ENCODE measurements around the gene SUPT3H. TPM values are rescaled to one million over a fixed set of nuclear protein-coding genes. Genes with fewer than 3 reads are reported as not detected.

Gene SUPT3H
- total and polyA plus RNA-seq, 2 of the 8 experiments (the other 6 are each of a cell fraction or from before 2014, with no cell fraction given) = 18.8 to 23.0 TPM

DNA sequence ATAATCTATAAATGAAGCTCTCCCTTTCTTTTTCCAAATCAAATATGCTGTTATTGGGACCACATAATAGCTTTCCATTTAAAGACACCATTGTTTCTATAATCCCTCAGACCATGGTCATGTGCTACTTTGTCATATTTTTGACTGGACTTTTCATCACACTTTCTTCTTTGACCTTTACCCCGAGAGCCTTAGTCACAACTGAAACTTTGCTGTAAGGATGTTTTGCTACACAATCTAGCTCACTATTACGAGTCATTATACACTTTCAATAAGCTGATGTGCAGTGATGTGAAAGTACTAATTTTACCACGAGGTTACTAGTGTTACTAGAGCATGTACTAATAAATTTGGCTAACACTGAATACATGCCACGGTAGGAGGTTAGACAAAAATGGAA is 416.8 kb downstream of the SUPT3H start:
- no peak overlapping the region for H2AFZ ChIP-seq (ENCODE audit: low read length)
- FAIRE-seq (no peak), DNase-seq (ENCODE audit: low read depth in 1 of 2, low spot score in 2 of 2) (no peak)
- H2BK20ac ChIP-seq (ENCODE audit: low read length) = no peak overlapping the region
- no peak overlapping the region for H3K4me2 ChIP-seq (ENCODE audit: insufficient read depth in 1 of 2, low read depth in 2 of 2, low read length in 2 of 2)
- WGBS, 2 experiments (ENCODE audit: extremely low coverage in 1 of 2, insufficient coverage in 1 of 2, insufficient read length in 1 of 2, insufficient replicate concordance in 2 of 2, low coverage in 1 of 2, low lambda C conversion rate in 2 of 2, missing lambda C conversion rate in 1 of 2) = 85% methylated on average over 4 of the region's 4 CpGs; no CpG with 5 or more reads in 1 of the 2 experiments
- H2BK15ac ChIP-seq (ENCODE audit: low read length) = no peak overlapping the region
- H3K4ac ChIP-seq (replicated peaks; ENCODE audit: insufficient read length, low read depth, low read length) = no peak overlapping the region
- H3K23ac ChIP-seq (ENCODE audit: insufficient read length) = no peak overlapping the region
- CTCF ChIA-PET (ENCODE audit: partially characterized antibody) = no interaction called here
- no peak overlapping the region for H3K27ac ChIP-seq (ENCODE audit: low read depth, low read length)
- H3K27me3 ChIP-seq (replicated peaks in 1 of 4; ENCODE audit: control insufficient read depth in 3 of 4, extremely low read depth in 1 of 4, insufficient read depth in 3 of 4, low read length in 3 of 4) = no peaks in the 10 kb centered on the region
- H2BK5ac ChIP-seq (ENCODE audit: low read depth, low read length) = no peak overlapping the region
- peaks cover 1% of the 10 kb centered on the region; the same call in 1 of the 2 replicates for H3K23me2 ChIP-seq (ENCODE audit: low read depth, low read length)
- no peak overlapping the region for H2AK5ac ChIP-seq (ENCODE audit: low read depth, low read length)
- no peak overlapping the region for H2BK120ac ChIP-seq (replicated peaks; ENCODE audit: low read depth, low read length)
- no peak overlapping the region for H2BK12ac ChIP-seq (ENCODE audit: low read depth, low read length)
- no peak overlapping the region for H3K4me3 ChIP-seq (ENCODE audit: extremely low read depth in 1 of 4, insufficient read depth in 2 of 4, low read depth in 3 of 4, low read length in 4 of 4)
- H3K56ac ChIP-seq (replicated peaks; ENCODE audit: insufficient read length, low read depth, low read length) = no peak overlapping the region
- H4K8ac ChIP-seq (ENCODE audit: extremely low read depth, insufficient read depth, low read length) = no peak overlapping the region
- no peaks in the 10 kb centered on the region for H3K4me1 ChIP-seq (replicated peaks in 1 of 4; ENCODE audit: control insufficient read depth in 3 of 4, insufficient read depth in 4 of 4, low read length in 3 of 4)
- H4K20me1 ChIP-seq (replicated peaks in 1 of 2; ENCODE audit: control insufficient read depth in 1 of 2, insufficient read depth in 2 of 2, low read length in 2 of 2) = no peaks in the 10 kb centered on the region
- no peak for TF ChIP-seq BACH1 (IDR thresholded peaks at IDR 0.05; ENCODE audit: low read length)
- no peak for TF ChIP-seq FOSL1 (IDR thresholded peaks at IDR 0.05; ENCODE audit: insufficient read depth, low read depth, low read length)
- no peak for TF ChIP-seq RBBP5 (IDR thresholded peaks at IDR 0.05; ENCODE audit: borderline replicate concordance, low read depth, low read length)
- TF ChIP-seq SIX5 (IDR thresholded peaks at IDR 0.05; ENCODE audit: low read depth, low read length) = no peak
- TF ChIP-seq, protein P1, sequence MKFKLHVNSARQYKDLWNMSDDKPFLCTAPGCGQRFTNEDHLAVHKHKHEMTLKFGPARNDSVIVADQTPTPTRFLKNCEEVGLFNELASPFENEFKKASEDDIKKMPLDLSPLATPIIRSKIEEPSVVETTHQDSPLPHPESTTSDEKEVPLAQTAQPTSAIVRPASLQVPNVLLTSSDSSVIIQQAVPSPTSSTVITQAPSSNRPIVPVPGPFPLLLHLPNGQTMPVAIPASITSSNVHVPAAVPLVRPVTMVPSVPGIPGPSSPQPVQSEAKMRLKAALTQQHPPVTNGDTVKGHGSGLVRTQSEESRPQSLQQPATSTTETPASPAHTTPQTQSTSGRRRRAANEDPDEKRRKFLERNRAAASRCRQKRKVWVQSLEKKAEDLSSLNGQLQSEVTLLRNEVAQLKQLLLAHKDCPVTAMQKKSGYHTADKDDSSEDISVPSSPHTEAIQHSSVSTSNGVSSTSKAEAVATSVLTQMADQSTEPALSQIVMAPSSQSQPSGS (IDR thresholded peaks at IDR 0.05; ENCODE audit: low read length) = no peak
- no peak for TF ChIP-seq KDM5A (IDR thresholded peaks at IDR 0.05; ENCODE audit: low read length)
- TF ChIP-seq POU5F1 (IDR thresholded peaks at IDR 0.05; ENCODE audit: low read depth, low read length) = no peak
- TF ChIP-seq EGR1 (IDR thresholded peaks at IDR 0.05; ENCODE audit: borderline replicate concordance, low read depth, low read length) = no peak
- no peak for TF ChIP-seq SUZ12 (IDR thresholded peaks at IDR 0.05; ENCODE audit: low read length)
- no peak for TF ChIP-seq TAF7 (optimal IDR thresholded peaks at IDR 0.05; ENCODE audit: borderline replicate concordance, low read depth, low read length)
- no peak overlapping the region for H3K9ac ChIP-seq (replicated peaks in 1 of 4; ENCODE audit: extremely low read depth in 1 of 4, low read depth in 3 of 4, low read length in 3 of 4)
- no peak overlapping the region for H3K18ac ChIP-seq (ENCODE audit: extremely low read depth, low read length)
- H3K79me1 ChIP-seq (ENCODE audit: low read depth, low read length) = no peaks in the 10 kb centered on the region
- H3K79me2 ChIP-seq (ENCODE audit: control insufficient read depth in 1 of 2, insufficient read depth in 2 of 2, low read length in 2 of 2) = no peaks in the 10 kb centered on the region
- H3K9me3 ChIP-seq (ENCODE audit: insufficient read depth in 2 of 2, low read depth in 1 of 2, low read length in 1 of 2) = no peaks in the 10 kb centered on the region
- no peak overlapping the region for H3K14ac ChIP-seq (ENCODE audit: insufficient read length)
- no peak overlapping the region for H4K5ac ChIP-seq (ENCODE audit: insufficient read length, low read depth, low read length)
- H3K36me3 ChIP-seq (ENCODE audit: control insufficient read depth in 2 of 4, insufficient read depth in 4 of 4, low read length in 3 of 4) = no peaks in the 10 kb centered on the region
- POLR2A ChIA-PET (ENCODE audit: partially characterized antibody) = no interaction called here
- no peak overlapping the region for H4K91ac ChIP-seq (replicated peaks; ENCODE audit: insufficient read length, low read length)
